ENCODE data around the gene MCAM.

The MCAM gene

DNA sequence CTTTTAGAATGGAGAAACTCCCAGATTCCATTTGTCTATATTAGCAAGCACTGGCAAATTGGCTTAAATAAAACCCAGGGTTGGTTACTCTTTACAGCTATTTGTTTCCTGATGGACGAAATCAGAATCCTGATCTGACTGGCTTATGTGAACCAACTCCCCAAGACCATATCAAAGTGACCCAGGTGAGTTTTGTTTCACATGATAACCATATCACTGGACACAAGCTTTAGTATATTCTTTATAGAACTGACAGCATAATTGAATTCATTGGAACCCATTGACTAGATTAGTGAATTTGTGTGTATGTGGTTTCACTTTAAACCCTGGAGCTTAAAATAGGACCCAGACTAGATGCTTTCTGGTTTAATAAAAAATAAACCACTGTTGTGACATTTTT lies 39.3 kb downstream of the MCAM start:
- TF ChIP-seq, protein P1, sequence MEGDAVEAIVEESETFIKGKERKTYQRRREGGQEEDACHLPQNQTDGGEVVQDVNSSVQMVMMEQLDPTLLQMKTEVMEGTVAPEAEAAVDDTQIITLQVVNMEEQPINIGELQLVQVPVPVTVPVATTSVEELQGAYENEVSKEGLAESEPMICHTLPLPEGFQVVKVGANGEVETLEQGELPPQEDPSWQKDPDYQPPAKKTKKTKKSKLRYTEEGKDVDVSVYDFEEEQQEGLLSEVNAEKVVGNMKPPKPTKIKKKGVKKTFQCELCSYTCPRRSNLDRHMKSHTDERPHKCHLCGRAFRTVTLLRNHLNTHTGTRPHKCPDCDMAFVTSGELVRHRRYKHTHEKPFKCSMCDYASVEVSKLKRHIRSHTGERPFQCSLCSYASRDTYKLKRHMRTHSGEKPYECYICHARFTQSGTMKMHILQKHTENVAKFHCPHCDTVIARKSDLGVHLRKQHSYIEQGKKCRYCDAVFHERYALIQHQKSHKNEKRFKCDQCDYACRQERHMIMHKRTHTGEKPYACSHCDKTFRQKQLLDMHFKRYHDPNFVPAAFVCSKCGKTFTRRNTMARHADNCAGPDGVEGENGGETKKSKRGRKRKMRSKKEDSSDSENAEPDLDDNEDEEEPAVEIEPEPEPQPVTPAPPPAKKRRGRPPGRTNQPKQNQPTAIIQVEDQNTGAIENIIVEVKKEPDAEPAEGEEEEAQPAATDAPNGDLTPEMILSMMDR (IDR thresholded peaks at IDR 0.05; ENCODE audit: low read depth, low read length, missing control alignments), result no peak
- no peak overlapping the region for H3K4me3 ChIP-seq (ENCODE audit: low read depth, low read length)
- no peak for DNase-seq (ENCODE audit: low read depth)
- in situ Hi-C loops (cut with HindIII; ENCODE audit: low sequenced_read_pairs), result loop anchor here (25.0 kb wide), 1 partner anchor 165 kb away; the partner anchor contains the start of genes C2CD2L, DPAGT1 and HINFP

GRCh38 chr11:119273721-119274120 lies 43.2 kb downstream of the MCAM start:
- TF ChIP-seq, protein P1 (IDR thresholded peaks at IDR 0.05; ENCODE audit: low read depth, low read length, missing control alignments), result no peak

DNA sequence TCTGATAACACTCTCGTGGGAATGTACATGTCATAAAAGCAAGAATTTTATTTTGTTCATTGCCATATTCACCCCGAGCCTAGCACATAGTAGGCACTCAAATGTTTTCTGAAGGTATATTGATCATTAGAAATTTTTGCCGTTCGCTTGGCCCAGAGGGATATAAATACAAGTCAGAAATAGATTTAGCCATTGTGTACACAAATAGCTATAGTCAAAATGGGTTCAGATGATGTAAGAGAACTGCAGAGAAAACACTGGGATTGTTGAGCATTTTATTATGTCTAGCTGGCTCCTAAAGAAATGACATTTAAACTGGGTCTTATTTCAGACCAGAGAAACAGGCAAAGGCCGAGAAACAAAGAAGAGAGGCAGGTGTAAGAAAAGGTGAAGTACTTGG lies 49.3 kb downstream of the MCAM start:
- TF ChIP-seq, protein P1 (IDR thresholded peaks at IDR 0.05; ENCODE audit: low read depth, low read length, missing control alignments), result no peak
- H3K4me3 ChIP-seq (ENCODE audit: low read depth, low read length), result no peak overlapping the region
- no peak for DNase-seq (ENCODE audit: low read depth)
- in situ Hi-C loops (cut with HindIII; ENCODE audit: low sequenced_read_pairs), result no loop called here

More at GRCh38 chr11:119273721-119274120, 43.2 kb downstream of the MCAM start:
- no peak overlapping the region for H3K4me3 ChIP-seq (ENCODE audit: low read depth, low read length)
- in situ Hi-C loops (cut with HindIII; ENCODE audit: low sequenced_read_pairs), result no loop called here
- DNase-seq (ENCODE audit: low read depth), result no peak

- no peak for DNase-seq (ENCODE audit: low read depth)
These were observed 50.2 kb downstream of the MCAM start for GRCh38 chr11:119266517-119267255.

DNA sequence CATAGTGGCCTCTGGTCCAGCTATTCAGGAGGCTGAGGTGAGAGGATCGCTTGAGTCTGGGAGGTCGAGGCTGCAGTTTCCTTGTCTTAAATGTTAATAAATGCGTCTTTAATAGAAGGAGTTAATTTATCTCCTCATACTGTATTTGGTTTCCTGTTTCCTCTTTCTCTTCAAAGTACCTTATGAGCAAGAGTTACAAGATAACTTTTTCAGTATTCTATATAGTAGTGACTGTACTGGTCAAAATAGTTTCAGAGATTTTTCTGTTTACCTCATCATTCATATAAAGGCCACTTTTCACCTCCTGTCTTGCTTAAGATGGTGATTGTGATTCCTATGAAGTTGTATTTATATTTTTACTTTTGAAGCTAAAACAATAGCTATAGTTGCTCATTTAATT lies 50.9 kb downstream of the MCAM start:
- TF ChIP-seq, protein P1 (IDR thresholded peaks at IDR 0.05; ENCODE audit: low read depth, low read length, missing control alignments), result no peak
- in situ Hi-C loops (cut with HindIII; ENCODE audit: low sequenced_read_pairs), result no loop called here
- no peak overlapping the region for H3K4me3 ChIP-seq (ENCODE audit: low read depth, low read length)
- no peak for DNase-seq (ENCODE audit: low read depth)

More at GRCh38 chr11:119266517-119267255, 50.2 kb downstream of the MCAM start:
- H3K4me3 ChIP-seq (ENCODE audit: low read depth, low read length), result no peak overlapping the region
- in situ Hi-C loops (cut with HindIII; ENCODE audit: low sequenced_read_pairs), result no loop called here
- TF ChIP-seq, protein P1 (IDR thresholded peaks at IDR 0.05; ENCODE audit: low read depth, low read length, missing control alignments), result no peak

DNA sequence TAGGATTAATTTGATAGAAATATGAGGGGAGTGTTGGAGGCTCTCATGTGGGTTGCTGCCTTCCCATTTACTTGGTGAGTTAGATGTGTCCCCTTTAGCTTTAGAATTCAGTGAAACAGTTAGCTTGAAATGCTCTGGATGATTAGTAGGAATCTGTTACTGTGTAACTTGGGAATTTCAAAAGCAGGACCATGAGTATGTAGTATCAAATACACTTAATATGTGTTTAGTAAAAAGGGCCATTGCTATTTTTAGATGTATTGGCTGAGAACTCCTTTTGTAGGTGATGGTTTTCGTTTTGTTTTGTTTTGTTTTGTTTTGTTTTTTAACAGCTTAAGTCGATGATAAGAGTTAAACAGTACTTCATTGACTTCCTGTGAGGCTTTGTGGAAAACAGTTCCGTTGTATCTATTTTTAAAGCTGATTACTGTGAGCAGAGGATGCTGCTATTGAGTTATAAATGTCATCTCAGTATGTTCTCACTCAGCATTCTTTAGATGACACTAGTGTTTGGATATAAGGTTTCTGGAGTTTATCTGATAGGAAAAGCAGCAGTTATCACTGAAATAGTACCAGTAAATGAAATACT lies 53.5 kb downstream of the MCAM start:
- H3K4me3 ChIP-seq (ENCODE audit: low read depth, low read length), result no peak overlapping the region
- no peak for DNase-seq (ENCODE audit: low read depth)
- TF ChIP-seq, protein P1 (IDR thresholded peaks at IDR 0.05; ENCODE audit: low read depth, low read length, missing control alignments), result no peak
- in situ Hi-C loops (cut with HindIII; ENCODE audit: low sequenced_read_pairs), result no loop called here
